MM.1S (cell line): ENCODE data around the gene IL1R1.

ENCODE experiments used
- DNase-seq: peaks from one replicate; pipeline ENCODE4 v3.0.0-alpha.2; 2015
- H2AFZ ChIP-seq: fragments of 300-600 bp; sonication (generic); 2 replicates; pipeline ENCODE4 v1.6.0; 2016; ENCODE audit warnings: antibody characterized with exemption, low read length
- H3F3A ChIP-seq: fragments of 300-600 bp; sonication (generic); 2 replicates; pipeline ENCODE4 v1.6.1; 2016; ENCODE audit warnings: mild to moderate bottlenecking, antibody characterized with exemption, low read length, moderate library complexity, mixed read lengths; ENCODE audit not compliant: insufficient read depth
- H3K27ac ChIP-seq: fragments of 300-600 bp; sonication (generic); 2 replicates; pipeline ENCODE4 v1.5.1; 2016; ENCODE audit warnings: mild to moderate bottlenecking, low read length
- H3K27me3 ChIP-seq: fragments of 300-600 bp; sonication (generic); replicated peaks from 2 replicates; pipeline ENCODE4 v1.6.0; 2016; ENCODE audit warnings: low read length; ENCODE audit not compliant: insufficient read depth
- H3K36me3 ChIP-seq: fragments of 300-600 bp; sonication (generic); replicated peaks from 2 replicates; pipeline ENCODE4 v1.6.1; 2016; ENCODE audit warnings: mild to moderate bottlenecking, low read length, mixed read lengths; ENCODE audit not compliant: insufficient read depth
- H3K4me1 ChIP-seq: fragments of 300-600 bp; sonication (generic); 2 replicates; pipeline ENCODE4 v1.6.1; 2016; ENCODE audit warnings: low read length, mixed read lengths
- H3K4me2 ChIP-seq: fragments of 300-600 bp; sonication (generic); 2 replicates; pipeline ENCODE4 v1.6.0; 2016; ENCODE audit warnings: low read depth, low read length
- H3K4me3 ChIP-seq: fragments of 300-600 bp; sonication (generic); 2 replicates; pipeline ENCODE4 v1.5.1; 2016; ENCODE audit warnings: low read length, mixed read lengths
- H3K79me2 ChIP-seq: fragments of 300-600 bp; sonication (generic); 2 replicates; pipeline ENCODE4 v1.6.1; 2016; ENCODE audit warnings: mixed run types, low read length, mixed read lengths
- H3K9ac ChIP-seq: fragments of 300-600 bp; sonication (generic); 2 replicates; pipeline ENCODE4 v1.6.1; 2016; ENCODE audit warnings: low read length, mixed read lengths
- H3K9me2 ChIP-seq: fragments of 300-600 bp; sonication (generic); replicated peaks from 2 replicates; pipeline ENCODE4 v1.6.1; 2016; ENCODE audit warnings: mild to moderate bottlenecking, low read length, mixed read lengths; ENCODE audit not compliant: insufficient read depth
- H3K9me3 ChIP-seq: fragments of 300-600 bp; sonication (generic); replicated peaks from 2 replicates; pipeline ENCODE4 v1.6.1; 2016; ENCODE audit warnings: mild to moderate bottlenecking, low read length, mixed read lengths; ENCODE audit not compliant: insufficient read depth
- H4K20me1 ChIP-seq: fragments of 300-600 bp; sonication (generic); 2 replicates; pipeline ENCODE4 v1.6.1; 2016; ENCODE audit warnings: mild to moderate bottlenecking, low read length, moderate library complexity, mixed read lengths; ENCODE audit not compliant: insufficient read depth
- EZH2 ChIP-seq: fragments of 300-600 bp; sonication (generic); optimal IDR thresholded peaks from 2 replicates; pipeline ENCODE3; 2017; ENCODE audit warnings: low read depth, mild to moderate bottlenecking, antibody characterized with exemption, low read length, mixed read lengths
- EZH2phosphoT487 ChIP-seq: fragments of 300-600 bp; sonication (generic); IDR thresholded peaks from 2 replicates; pipeline ENCODE4 v1.6.1; 2018; ENCODE audit warnings: antibody characterized with exemption, low read length
- TF ChIP-seq, protein P1 (sequence below): fragments of 300-600 bp; sonication (generic); IDR thresholded peaks from 2 replicates; pipeline ENCODE4 v1.5.1; 2016; ENCODE audit warnings: antibody characterized with exemption, low read length, mixed read lengths

The IL1R1 gene

DNA sequence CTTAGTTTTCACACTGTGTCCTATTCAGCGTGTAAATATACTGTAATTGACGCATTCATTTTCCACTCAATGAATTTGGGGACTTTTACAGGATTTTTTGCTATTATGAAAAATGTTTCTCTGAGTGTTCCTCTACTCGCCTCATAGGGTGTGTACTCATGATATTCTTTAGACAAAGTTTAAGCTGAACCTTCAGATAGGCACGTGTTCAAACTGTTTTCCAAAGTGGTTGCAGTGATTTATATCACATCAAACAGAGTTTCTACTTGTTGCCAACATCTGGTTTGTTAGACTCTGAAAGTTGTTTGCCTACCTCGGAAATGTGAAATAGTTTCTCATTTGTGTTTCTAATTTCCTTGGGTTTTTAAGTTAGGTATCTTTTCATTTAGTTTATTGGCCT lies 46.4 kb upstream of the IL1R1 start:
- Histone ChIP-seq H3K36me3 (no peaks in the 10 kb centered on the region), H3K9ac (no peak overlapping the region), H3K9me3 (no peaks in the 10 kb centered on the region), H3K27me3 (no peaks in the 10 kb centered on the region), H3K9me2 (no peaks in the 10 kb centered on the region), H3K4me3 (no peak overlapping the region), H3K4me2 (no peak overlapping the region), H3K27ac (no peak overlapping the region), H3F3A (no peaks in the 10 kb centered on the region), H3K4me1 (no peaks in the 10 kb centered on the region), H4K20me1 (no peaks in the 10 kb centered on the region), H3K79me2 (no peaks in the 10 kb centered on the region), H2AFZ (no peak overlapping the region)
- DNase-seq, result no peak
- no peak for TF ChIP-seq EZH2phosphoT487
- TF ChIP-seq, protein P1, sequence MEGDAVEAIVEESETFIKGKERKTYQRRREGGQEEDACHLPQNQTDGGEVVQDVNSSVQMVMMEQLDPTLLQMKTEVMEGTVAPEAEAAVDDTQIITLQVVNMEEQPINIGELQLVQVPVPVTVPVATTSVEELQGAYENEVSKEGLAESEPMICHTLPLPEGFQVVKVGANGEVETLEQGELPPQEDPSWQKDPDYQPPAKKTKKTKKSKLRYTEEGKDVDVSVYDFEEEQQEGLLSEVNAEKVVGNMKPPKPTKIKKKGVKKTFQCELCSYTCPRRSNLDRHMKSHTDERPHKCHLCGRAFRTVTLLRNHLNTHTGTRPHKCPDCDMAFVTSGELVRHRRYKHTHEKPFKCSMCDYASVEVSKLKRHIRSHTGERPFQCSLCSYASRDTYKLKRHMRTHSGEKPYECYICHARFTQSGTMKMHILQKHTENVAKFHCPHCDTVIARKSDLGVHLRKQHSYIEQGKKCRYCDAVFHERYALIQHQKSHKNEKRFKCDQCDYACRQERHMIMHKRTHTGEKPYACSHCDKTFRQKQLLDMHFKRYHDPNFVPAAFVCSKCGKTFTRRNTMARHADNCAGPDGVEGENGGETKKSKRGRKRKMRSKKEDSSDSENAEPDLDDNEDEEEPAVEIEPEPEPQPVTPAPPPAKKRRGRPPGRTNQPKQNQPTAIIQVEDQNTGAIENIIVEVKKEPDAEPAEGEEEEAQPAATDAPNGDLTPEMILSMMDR, result no peak
- no peak for TF ChIP-seq EZH2

DNA sequence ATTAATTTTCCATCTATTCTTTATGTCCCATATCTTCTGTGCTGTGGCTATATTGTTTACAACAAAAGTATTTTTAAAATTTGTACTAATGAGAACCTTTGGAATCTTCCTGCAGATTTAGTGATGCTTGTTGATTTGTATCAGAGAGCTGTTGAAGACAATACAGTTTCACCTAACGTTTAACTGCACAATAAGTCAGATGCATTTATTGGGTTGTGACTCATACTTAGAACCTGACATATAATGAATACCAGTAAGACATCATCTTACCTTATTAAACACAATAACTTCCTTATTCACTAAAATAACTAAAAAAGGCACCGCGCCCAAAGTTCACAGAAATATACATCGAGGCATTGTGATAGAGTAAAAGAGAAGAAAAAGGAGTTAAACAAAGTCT lies 43.8 kb upstream of the IL1R1 start:
- Histone ChIP-seq H3F3A (no peaks in the 10 kb centered on the region), H3K27me3 (no peaks in the 10 kb centered on the region), H3K27ac (no peak overlapping the region), H3K9ac (no peak overlapping the region), H3K4me1 (no peaks in the 10 kb centered on the region), H3K4me2 (no peak overlapping the region), H3K4me3 (no peak overlapping the region), H3K9me3 (no peaks in the 10 kb centered on the region), H3K9me2 (no peaks in the 10 kb centered on the region), H3K36me3 (no peaks in the 10 kb centered on the region), H2AFZ (no peak overlapping the region), H4K20me1 (no peaks in the 10 kb centered on the region), H3K79me2 (no peaks in the 10 kb centered on the region)
- DNase-seq, result no peak
- TF ChIP-seq, protein P1, result no peak
- no peak for TF ChIP-seq EZH2phosphoT487
- no peak for TF ChIP-seq EZH2

DNA sequence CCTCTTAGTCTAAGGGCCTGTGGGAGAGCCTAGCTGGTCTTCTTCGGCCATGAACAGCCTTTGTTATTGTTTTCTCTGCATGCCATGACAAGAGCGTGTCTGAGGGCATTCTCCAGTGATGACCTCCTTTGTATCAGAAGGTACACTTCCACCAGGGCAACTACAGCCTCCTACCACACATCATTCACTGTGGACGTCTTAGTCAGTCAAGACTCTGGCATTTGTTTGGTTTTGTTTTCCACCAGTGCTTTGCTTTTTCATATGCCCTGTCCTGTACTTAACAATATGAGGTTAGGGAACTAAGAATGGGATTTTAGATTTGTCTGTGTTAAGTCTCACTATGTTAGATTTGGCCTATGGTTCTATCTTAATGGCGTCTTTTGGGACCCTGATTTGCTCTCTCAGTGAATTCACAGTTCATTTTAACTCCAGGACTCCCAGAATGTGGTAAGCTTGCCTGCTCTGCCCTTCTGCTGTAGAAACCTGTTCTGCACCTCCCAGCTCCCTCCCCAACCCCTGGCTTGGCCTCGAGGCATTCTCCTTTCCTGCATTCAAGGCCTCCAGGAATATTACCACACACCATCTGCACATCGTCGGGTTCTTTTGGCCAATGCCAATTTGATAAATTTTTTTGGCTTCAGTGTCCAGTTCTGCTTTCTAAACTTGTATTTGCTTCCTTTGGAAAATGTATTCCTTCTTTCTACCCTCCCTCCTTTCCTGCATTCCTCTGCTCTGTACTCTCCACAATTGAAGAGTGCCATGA lies 42.8 kb upstream of the IL1R1 start:
- TF ChIP-seq EZH2, result no peak
- TF ChIP-seq, protein P1, result no peak
- TF ChIP-seq EZH2phosphoT487, result no peak
- DNase-seq, result no peak
- no peaks in the 10 kb centered on the region for H3K9me3 ChIP-seq
- H3K4me3 ChIP-seq, result no peak overlapping the region
- H2AFZ ChIP-seq, result no peak overlapping the region
- H3K9ac ChIP-seq, result no peak overlapping the region
- H4K20me1 ChIP-seq, result no peaks in the 10 kb centered on the region
- no peaks in the 10 kb centered on the region for H3F3A ChIP-seq
- no peak overlapping the region for H3K4me2 ChIP-seq
- no peaks in the 10 kb centered on the region for H3K36me3 ChIP-seq
- H3K27ac ChIP-seq, result no peak overlapping the region
- no peaks in the 10 kb centered on the region for H3K9me2 ChIP-seq
- H3K27me3 ChIP-seq, result no peaks in the 10 kb centered on the region
- H3K4me1 ChIP-seq, result no peaks in the 10 kb centered on the region
- H3K79me2 ChIP-seq, result no peaks in the 10 kb centered on the region
